Upper lobe of right lung (tissue), 1 donor: ENCODE results near the gene NOD1. TPM values are rescaled to one million over a fixed set of nuclear protein-coding genes. Genes with fewer than 3 reads are reported as not detected.

ENCODE experiments used
- ATAC-seq: fragments of 200-7000 bp; cut with Tn5 transposase; one replicate; pipeline ENCODE4 v1.9.1; 2020; ENCODE audit warnings: mild to moderate bottlenecking, moderate library complexity
- DNase-seq: peaks from one replicate; pipeline ENCODE4 v3.0.0-alpha.2; 2020
- H3K27ac ChIP-seq: fragments of 200-600 bp; one replicate; pipeline ENCODE4 v1.8.0; 2022
- H3K27me3 ChIP-seq: fragments of 200-600 bp; one replicate; pipeline ENCODE4 v1.8.0; 2022; ENCODE audit warnings: mild to moderate bottlenecking
- H3K36me3 ChIP-seq: fragments of 200-600 bp; one replicate; pipeline ENCODE4 v1.8.0; 2022
- H3K4me1 ChIP-seq: fragments of 200-600 bp; one replicate; pipeline ENCODE4 v1.8.0; 2022
- H3K4me3 ChIP-seq: fragments of 200-600 bp; one replicate; pipeline ENCODE4 v1.8.0; 2022; ENCODE audit warnings: mild to moderate bottlenecking
- H3K9me3 ChIP-seq: fragments of 200-600 bp; one replicate; pipeline ENCODE4 v1.8.0; 2022
- intact Hi-C: fragments of 100-400 bp; cut with DNase I; formaldehyde crosslinking; loops from one replicate; pipeline ENCODE4 v1.11.0; 2022
- total RNA-seq: library from RNA; stranded (reverse); fragmentation: NEBNext Ultra II Directional; extraction: Animal tissue kit (Norgen Biotek cat#: 25700); gene quantifications from one replicate; pipeline ENCODE4 v1.2.1, GENCODE V29; 2021
- TF ChIP-seq, protein P1 (sequence below): fragments of 200-600 bp; IDR thresholded peaks from one replicate; pipeline ENCODE4 v1.8.0; 2022; ENCODE audit warnings: antibody characterized with exemption
- donor health status: DM: no; HTN: yes; CAD: no; lungs with severe emphysema.

The NOD1 gene
- total RNA-seq, 1 donor from 2014 or later = 43.5 TPM

DNA sequence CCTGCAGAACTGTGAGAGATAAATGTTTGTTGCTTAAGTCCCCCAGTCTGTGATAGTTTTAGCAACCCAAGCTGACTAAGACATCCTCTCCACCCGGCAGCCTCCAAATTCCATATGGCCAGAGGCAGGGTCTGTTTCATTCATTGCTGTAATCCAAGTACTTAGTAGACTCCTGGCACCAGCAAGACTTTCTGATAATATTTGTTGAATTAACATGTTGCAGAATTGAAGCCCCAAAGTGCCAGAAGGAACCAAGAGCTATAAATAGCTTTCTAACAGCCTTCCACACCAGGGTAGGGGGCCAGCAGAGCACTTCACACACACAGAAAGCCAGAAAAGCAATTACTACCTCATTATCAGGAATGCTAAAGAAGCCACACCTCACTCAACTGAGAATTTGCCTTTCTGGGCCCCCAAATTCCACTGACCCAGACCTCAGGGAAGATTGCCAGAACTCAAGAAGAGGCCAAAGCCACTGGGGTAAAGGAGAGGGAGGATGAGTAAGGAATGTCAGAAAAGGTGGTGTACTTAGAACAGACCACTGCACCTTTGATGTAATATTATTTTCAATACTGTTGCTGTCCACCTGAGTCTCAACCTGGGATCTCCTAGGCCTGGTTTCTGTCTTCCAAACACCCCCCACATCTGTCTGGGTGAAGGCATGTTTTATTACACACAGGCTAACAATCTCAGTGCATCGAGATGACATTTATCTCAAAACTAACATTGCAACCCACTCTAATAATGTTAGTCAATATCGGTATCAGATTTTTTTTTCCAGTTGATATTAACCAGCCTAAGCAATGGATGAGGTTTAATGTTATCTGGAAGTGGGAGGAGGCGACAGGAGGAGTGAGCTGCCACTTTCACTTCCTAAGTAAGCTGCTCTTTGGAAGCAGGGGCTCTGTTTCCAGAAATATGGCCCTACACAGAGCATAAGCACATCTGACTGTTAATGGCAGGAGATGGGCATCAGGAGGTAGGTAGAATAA, 5.5 kb downstream of the NOD1 start:
- no peaks in the 10 kb centered on the region for H3K27me3 ChIP-seq
- intact Hi-C loops = no loop called here
- no peak overlapping the region for H3K4me3 ChIP-seq
- H3K4me1 ChIP-seq = peaks cover 94% of the 10 kb centered on the region
- H3K9me3 ChIP-seq = no peaks in the 10 kb centered on the region
- H3K36me3 ChIP-seq = no peaks in the 10 kb centered on the region
- TF ChIP-seq, protein P1, sequence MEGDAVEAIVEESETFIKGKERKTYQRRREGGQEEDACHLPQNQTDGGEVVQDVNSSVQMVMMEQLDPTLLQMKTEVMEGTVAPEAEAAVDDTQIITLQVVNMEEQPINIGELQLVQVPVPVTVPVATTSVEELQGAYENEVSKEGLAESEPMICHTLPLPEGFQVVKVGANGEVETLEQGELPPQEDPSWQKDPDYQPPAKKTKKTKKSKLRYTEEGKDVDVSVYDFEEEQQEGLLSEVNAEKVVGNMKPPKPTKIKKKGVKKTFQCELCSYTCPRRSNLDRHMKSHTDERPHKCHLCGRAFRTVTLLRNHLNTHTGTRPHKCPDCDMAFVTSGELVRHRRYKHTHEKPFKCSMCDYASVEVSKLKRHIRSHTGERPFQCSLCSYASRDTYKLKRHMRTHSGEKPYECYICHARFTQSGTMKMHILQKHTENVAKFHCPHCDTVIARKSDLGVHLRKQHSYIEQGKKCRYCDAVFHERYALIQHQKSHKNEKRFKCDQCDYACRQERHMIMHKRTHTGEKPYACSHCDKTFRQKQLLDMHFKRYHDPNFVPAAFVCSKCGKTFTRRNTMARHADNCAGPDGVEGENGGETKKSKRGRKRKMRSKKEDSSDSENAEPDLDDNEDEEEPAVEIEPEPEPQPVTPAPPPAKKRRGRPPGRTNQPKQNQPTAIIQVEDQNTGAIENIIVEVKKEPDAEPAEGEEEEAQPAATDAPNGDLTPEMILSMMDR = no peak
- no peak for DNase-seq
- ATAC-seq = no peak
- H3K27ac ChIP-seq = peak overlapping the region; percentile 68

DNA sequence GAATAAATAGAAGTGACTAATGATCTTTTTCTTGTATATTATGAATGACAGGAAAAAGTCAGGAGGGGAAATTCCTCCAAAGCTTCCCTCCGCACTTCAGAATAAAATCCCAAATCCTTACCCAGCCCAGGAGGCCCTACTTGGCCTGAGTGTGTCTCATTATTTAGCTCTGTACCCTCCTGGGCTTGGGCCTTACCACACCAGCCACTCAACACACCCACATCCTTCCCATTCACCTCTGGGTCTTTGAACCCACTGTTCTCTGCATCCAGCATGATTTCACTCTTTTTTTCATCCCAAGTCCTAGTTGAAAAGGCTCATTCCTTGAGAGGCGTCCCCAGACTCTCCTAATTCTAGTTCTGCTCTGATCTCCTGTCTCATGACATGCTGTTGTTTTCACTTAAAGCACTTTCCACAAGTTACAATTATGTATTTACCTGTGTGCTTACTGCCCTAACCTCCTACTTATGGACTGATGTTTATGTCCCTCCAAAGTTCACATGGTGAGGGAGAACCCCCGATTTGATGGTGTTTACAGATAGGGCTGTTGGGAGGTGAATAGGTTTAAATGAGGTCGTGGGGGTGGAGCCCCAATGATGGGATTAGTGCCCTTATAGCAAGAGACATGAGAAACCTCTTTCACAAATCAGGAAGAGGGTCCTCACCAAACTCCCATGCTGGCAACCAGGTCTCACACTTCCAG, 6.4 kb downstream of the NOD1 start:
- peak; percentile 38 for ATAC-seq
- H3K27ac ChIP-seq = peak overlapping the region; percentile 68
- intact Hi-C loops = no loop called here

DNA sequence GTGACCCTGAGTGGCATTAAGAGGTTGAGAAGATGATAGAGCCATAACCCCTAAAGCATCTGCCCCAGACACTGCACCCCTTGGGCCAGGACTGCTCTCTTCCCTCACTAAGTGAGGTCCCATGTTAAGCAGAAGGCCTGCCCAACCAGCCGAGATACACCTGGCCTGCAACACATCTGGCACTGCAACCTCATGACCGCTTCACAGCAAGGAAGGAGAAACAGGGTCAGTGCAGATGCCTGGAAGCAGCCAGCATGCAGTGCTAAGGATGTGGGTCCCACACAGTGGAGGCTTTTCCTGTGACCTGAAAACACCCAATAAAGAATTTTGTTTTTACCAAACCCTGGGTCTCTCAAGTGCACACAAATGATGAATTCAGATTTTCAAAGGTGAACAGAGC, 7.4 kb downstream of the NOD1 start:
- Histone ChIP-seq H3K36me3 (no peaks in the 10 kb centered on the region), H3K9me3 (no peaks in the 10 kb centered on the region), H3K27ac (peak overlapping the region; percentile 68), H3K27me3 (no peaks in the 10 kb centered on the region), H3K4me1 (peaks cover 98% of the 10 kb centered on the region), H3K4me3 (no peak overlapping the region)
- intact Hi-C loops = no loop called here
- ATAC-seq (peak; percentile 13), DNase-seq (no peak)
- TF ChIP-seq, protein P1 = no peak

More for the DNA sequence above, 6.4 kb downstream of the NOD1 start:
- DNase-seq = no peak
- peaks cover 98% of the 10 kb centered on the region for H3K4me1 ChIP-seq
- no peaks in the 10 kb centered on the region for H3K27me3 ChIP-seq
- no peak overlapping the region for H3K4me3 ChIP-seq
- TF ChIP-seq, protein P1 = no peak
- H3K36me3 ChIP-seq = no peaks in the 10 kb centered on the region
- H3K9me3 ChIP-seq = no peaks in the 10 kb centered on the region

DNA sequence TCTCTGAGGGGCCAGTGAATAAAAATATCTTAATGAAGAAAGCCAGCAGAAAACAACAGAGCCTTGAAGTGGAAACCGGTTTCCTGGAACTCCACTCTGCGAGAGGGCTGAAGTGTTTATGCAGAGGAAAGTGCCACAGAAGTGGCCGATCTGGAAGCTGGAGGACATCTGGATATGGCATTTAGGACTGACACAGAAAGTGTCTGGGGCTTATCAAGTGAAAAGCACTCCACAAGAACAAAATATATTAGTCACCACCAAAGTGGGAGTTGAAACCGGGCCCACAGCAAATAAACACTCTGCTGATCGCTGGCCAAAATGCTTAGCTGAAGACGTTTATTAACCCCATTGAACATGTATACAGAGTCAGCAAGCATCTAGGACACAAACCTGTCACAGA, 7.8 kb downstream of the NOD1 start:
- peak; percentile 72 for ATAC-seq
- no peaks in the 10 kb centered on the region for H3K36me3 ChIP-seq
- no peaks in the 10 kb centered on the region for H3K27me3 ChIP-seq
- H3K9me3 ChIP-seq = no peaks in the 10 kb centered on the region
- H3K4me1 ChIP-seq = peaks cover 98% of the 10 kb centered on the region
- no peak overlapping the region for H3K4me3 ChIP-seq
- peak overlapping the region; percentile 79 for H3K27ac ChIP-seq
- DNase-seq = no peak
- TF ChIP-seq, protein P1 = no peak
- intact Hi-C loops = no loop called here

DNA sequence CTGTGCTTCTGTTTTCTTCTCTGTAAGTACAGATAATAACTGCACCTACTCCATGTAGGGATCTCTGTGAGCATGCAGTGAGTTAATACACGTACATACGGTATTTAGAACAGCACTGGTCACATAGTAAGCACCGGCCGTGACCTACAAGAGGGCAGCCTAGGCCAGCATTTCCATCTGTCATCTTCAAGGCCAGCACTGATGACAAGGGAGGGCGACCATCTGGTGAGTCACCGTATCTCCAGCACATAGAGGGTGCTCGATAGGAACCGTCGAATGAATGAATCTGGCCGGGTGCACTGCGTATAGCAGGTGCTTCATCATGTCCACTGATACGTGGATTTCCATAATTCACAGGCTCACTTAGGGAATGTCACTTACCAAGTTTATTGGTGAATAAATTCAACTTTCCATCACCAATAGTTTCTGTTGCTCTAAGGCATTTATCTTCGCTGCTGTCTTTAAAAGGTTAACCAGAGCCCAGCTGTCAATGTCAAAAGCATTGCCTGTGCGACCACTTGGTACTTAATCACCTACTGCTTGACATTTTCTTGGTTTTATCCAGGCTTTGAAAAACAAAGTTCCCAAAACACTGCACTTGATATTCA, 8.3 kb downstream of the NOD1 start:
- H3K9me3 ChIP-seq = no peaks in the 10 kb centered on the region
- intact Hi-C loops = no loop called here
- TF ChIP-seq, protein P1 = no peak

More for the DNA sequence above, 8.3 kb downstream of the NOD1 start:
- peak overlapping the region; percentile 2 for H3K4me3 ChIP-seq
- peaks cover 98% of the 10 kb centered on the region for H3K4me1 ChIP-seq
- no peaks in the 10 kb centered on the region for H3K36me3 ChIP-seq
- ATAC-seq = peak; percentile 7
- H3K27me3 ChIP-seq = no peaks in the 10 kb centered on the region
- H3K27ac ChIP-seq = peak overlapping the region; percentile 79
- no peak for DNase-seq
